Measurements from ENCODE around the gene SELPLG. TPM values are rescaled to one million over a fixed set of nuclear protein-coding genes. Genes with fewer than 3 reads are reported as not detected.

The SELPLG gene
- total and polyA plus RNA-seq, 2 of the 4 experiments (the other 2 are of a cell fraction): 3.2 to 10.8 TPM

DNA sequence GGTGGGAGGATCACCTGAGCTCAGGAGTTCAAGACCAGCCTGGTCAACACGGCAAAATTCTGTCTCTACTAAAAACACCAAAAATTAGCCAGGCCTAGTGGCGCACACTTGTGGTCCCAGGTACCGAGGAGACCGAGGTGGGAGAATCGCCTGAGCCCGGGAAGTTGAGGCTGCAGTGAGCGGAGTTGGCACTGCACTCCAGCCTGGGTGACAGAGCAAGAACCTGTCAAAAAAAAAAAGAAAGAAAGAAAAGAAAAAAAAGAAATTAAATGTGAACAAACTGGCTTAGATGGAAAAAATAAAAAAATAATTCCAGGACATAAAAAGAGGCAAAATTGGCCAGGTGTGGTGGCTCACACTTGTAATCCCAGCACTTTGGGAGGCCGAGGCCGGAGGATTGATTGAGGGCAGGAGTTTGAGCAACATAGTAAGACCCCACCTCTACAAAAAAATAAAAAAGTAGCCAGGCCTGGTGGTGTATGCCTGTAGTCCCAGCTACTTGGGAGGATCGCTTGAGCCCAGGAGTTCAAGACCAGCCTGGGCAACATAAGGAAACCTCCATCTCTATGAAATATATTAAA is 39.3 kb downstream of the SELPLG start:
- CTCF ChIA-PET: no interaction called here
- no peak overlapping the region for H3K27ac ChIP-seq (ENCODE audit: insufficient read depth, low read length)

More for the DNA sequence above, 39.3 kb downstream of the SELPLG start:
- Histone ChIP-seq H2BK5ac (ENCODE audit: low read depth, low read length, poor library complexity, severe bottlenecking) (no peak overlapping the region), H3K36me3 (ENCODE audit: control insufficient read depth, insufficient read depth, low read length) (peaks cover 2% of the 10 kb centered on the region; the same call in 1 of the 2 replicates), H2BK20ac (ENCODE audit: low read depth, low read length) (no peak overlapping the region), H3K9ac (ENCODE audit: low read depth, low read length) (no peak overlapping the region), H3K4me3 (ENCODE audit: insufficient read depth, low read depth, low read length) (no peak overlapping the region), H2BK120ac (ENCODE audit: low read depth, low read length) (no peak overlapping the region), H2BK15ac (ENCODE audit: low read depth, low read length) (no peak overlapping the region), H3K9me1 (ENCODE audit: insufficient read depth, low read length) (peaks cover 7% of the 10 kb centered on the region; the same call in 1 of the 2 replicates), H2AFZ (replicated peaks; ENCODE audit: low read length, poor library complexity) (no peak overlapping the region), H3K4me1 (ENCODE audit: control insufficient read depth, insufficient read depth, low read length) (peaks cover 4% of the 10 kb centered on the region; the same call in 1 of the 2 replicates), H4K8ac (ENCODE audit: low read depth in 2 of 2, low read length in 2 of 2) (no peak overlapping the region), H4K5ac (ENCODE audit: low read depth, low read length) (no peak overlapping the region), H3K9me3 (ENCODE audit: control insufficient read depth, insufficient read depth, low read length) (no peaks in the 10 kb centered on the region), H2AK5ac (ENCODE audit: low read depth, low read length) (no peak overlapping the region), H3K79me1 (ENCODE audit: low read depth in 1 of 2, low read length in 2 of 2) (peaks cover 0 to 7% of the 10 kb centered on the region in 2 experiments; a peak in 2 of 4 replicates), H4K91ac (ENCODE audit: insufficient read depth, low read depth, low read length) (no peak overlapping the region), H3K27me3 (ENCODE audit: control insufficient read depth, insufficient read depth, low read length) (peaks cover 5% of the 10 kb centered on the region; the same call in 1 of the 2 replicates), H3K14ac (replicated peaks; ENCODE audit: low read depth, low read length) (no peak overlapping the region), H3K4ac (ENCODE audit: low read depth, low read length) (no peak overlapping the region), H2AK9ac (replicated peaks; ENCODE audit: low read depth, low read length, poor library complexity) (no peak overlapping the region), H3K18ac (ENCODE audit: low read depth, low read length) (no peak overlapping the region), H3K56ac (ENCODE audit: extremely low read depth, insufficient read depth, low read length) (no peak overlapping the region), H4K20me1 (ENCODE audit: insufficient read depth, low read length) (no peaks in the 10 kb centered on the region), H3K23ac (ENCODE audit: low read depth, low read length) (no peak overlapping the region), H3K4me2 (ENCODE audit: low read depth, low read length) (no peak overlapping the region)
- intact Hi-C loops (cut with micrococcal nuclease) (no loop called here), dilution Hi-C loops (cut with HindIII; ENCODE audit: low sequenced_read_pairs, unreplicated experiment) (no loop called here), in situ Hi-C loops (cut with MboI; ENCODE audit: low sequenced_read_pairs) (no loop called here)
- DNase-seq: no peak
- POLR2A ChIA-PET (ENCODE audit: unreplicated experiment): no interaction called here
- no peak for TF ChIP-seq MAFK (IDR thresholded peaks at IDR 0.05; ENCODE audit: low read depth, low read length)
- TF ChIP-seq, protein P1, sequence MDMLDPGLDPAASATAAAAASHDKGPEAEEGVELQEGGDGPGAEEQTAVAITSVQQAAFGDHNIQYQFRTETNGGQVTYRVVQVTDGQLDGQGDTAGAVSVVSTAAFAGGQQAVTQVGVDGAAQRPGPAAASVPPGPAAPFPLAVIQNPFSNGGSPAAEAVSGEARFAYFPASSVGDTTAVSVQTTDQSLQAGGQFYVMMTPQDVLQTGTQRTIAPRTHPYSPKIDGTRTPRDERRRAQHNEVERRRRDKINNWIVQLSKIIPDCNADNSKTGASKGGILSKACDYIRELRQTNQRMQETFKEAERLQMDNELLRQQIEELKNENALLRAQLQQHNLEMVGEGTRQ (IDR thresholded peaks at IDR 0.05; ENCODE audit: low read depth, low read length): no peak
- no peak for TF ChIP-seq BHLHE40 (IDR thresholded peaks at IDR 0.05; ENCODE audit: low read depth, low read length)
- TF ChIP-seq, protein P2, sequence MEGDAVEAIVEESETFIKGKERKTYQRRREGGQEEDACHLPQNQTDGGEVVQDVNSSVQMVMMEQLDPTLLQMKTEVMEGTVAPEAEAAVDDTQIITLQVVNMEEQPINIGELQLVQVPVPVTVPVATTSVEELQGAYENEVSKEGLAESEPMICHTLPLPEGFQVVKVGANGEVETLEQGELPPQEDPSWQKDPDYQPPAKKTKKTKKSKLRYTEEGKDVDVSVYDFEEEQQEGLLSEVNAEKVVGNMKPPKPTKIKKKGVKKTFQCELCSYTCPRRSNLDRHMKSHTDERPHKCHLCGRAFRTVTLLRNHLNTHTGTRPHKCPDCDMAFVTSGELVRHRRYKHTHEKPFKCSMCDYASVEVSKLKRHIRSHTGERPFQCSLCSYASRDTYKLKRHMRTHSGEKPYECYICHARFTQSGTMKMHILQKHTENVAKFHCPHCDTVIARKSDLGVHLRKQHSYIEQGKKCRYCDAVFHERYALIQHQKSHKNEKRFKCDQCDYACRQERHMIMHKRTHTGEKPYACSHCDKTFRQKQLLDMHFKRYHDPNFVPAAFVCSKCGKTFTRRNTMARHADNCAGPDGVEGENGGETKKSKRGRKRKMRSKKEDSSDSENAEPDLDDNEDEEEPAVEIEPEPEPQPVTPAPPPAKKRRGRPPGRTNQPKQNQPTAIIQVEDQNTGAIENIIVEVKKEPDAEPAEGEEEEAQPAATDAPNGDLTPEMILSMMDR (conservative IDR thresholded peaks at IDR 0.05; ENCODE audit: low read depth, low read length): no peak
- no peak for TF ChIP-seq SMC3 (IDR thresholded peaks at IDR 0.05; ENCODE audit: low read depth, low read length)
- TF ChIP-seq, protein P3, sequence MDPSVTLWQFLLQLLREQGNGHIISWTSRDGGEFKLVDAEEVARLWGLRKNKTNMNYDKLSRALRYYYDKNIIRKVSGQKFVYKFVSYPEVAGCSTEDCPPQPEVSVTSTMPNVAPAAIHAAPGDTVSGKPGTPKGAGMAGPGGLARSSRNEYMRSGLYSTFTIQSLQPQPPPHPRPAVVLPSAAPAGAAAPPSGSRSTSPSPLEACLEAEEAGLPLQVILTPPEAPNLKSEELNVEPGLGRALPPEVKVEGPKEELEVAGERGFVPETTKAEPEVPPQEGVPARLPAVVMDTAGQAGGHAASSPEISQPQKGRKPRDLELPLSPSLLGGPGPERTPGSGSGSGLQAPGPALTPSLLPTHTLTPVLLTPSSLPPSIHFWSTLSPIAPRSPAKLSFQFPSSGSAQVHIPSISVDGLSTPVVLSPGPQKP (IDR thresholded peaks at IDR 0.05; ENCODE audit: borderline replicate concordance, low read depth, low read length): no peak
- TF ChIP-seq CHD1 (IDR thresholded peaks at IDR 0.05; ENCODE audit: low read depth, low read length): no peak
- TF ChIP-seq RFX5 (IDR thresholded peaks at IDR 0.05; ENCODE audit: low read depth, low read length): no peak
- TF ChIP-seq MAZ (IDR thresholded peaks at IDR 0.05; ENCODE audit: borderline replicate concordance, low read depth, low read length): no peak
- no peak for TF ChIP-seq CEBPB (IDR thresholded peaks at IDR 0.05; ENCODE audit: low read depth, low read length)
- TF ChIP-seq NFE2L2 (IDR thresholded peaks at IDR 0.05; ENCODE audit: low read depth, low read length): no peak
- TF ChIP-seq POLR2A (IDR thresholded peaks at IDR 0.05; ENCODE audit: low read depth, low read length): no peak
- no peak for TF ChIP-seq RAD21 (IDR thresholded peaks at IDR 0.05; ENCODE audit: low read length)
- TF ChIP-seq MXI1 (IDR thresholded peaks at IDR 0.05; ENCODE audit: borderline replicate concordance, low read depth, low read length): no peak
- no peak for TF ChIP-seq FOS (IDR thresholded peaks at IDR 0.05; ENCODE audit: low read depth, low read length)
- TF ChIP-seq RCOR1 (IDR thresholded peaks at IDR 0.05; ENCODE audit: insufficient replicate concordance, low read length): no peak
- ATAC-seq (ENCODE audit: low read depth): no peak
- BruUV-seq (replicated peaks): no TSS peak
- 82% methylated on average over 3 of the region's 10 CpGs; no CpG with 5 or more reads in 1 of the 2 experiments for WGBS, 2 experiments (ENCODE audit: extremely low coverage in 2 of 2, insufficient read length in 1 of 2)

Measured in IMR-90 (cell line).